Endothelial cell of umbilical vein (primary cell): ENCODE measurements around the gene CTSE. TPM values are rescaled to one million over a fixed set of nuclear protein-coding genes. Genes with fewer than 3 reads are reported as not detected.

Experiments used
- BruUV-seq: library from RNA; stranded (reverse); fragments of 400-500 nt; replicated peaks from 2 replicates; lab custom pipeline; 2021; lab: Mats Ljungman, UMichigan
- CTCF ChIA-PET: fragments of 300-600, 350-600 bp; sonication (Branson Sonifier 250); formaldehyde crosslinking; loops from one replicate; lab custom pipeline; 2021; ENCODE audit warnings: antibody characterized with exemption, inconsistent platforms; lab: Charles Lee
- POLR2A ChIA-PET: fragments of 300-600, 350-600 bp; sonication (Branson Sonifier 250); formaldehyde crosslinking; loops from one replicate; lab custom pipeline; 2021; ENCODE audit warnings: antibody characterized with exemption, inconsistent platforms; lab: Charles Lee
- DNase-seq: peaks from one replicate; pipeline ENCODE4 v3.0.0-alpha.2; 2011; ENCODE audit warnings: low read depth, low spot score
- FAIRE-seq: peaks from 2 replicates; lab custom pipeline; 2011; peaks lifted over from hg19 to GRCh38; lab: Jason Lieb, UNC
- H2AFZ ChIP-seq: 2 replicates; pipeline ENCODE4 v1.6.0; 2012; ENCODE audit warnings: low read depth, low read length, control low read depth, inconsistent platforms
- H3K27ac ChIP-seq: 2 replicates; pipeline ENCODE4 v1.5.1; 2011; ENCODE audit warnings: low read depth, mild to moderate bottlenecking, control low read depth, low read length, moderate library complexity; ENCODE audit not compliant: insufficient read depth
- H3K27me3 ChIP-seq, 2 experiments: 2 replicates each; pipeline versions ENCODE4 v1.6.0 to v1.6.1; 2011; ENCODE audit warnings: low read length in 2 of 2, mixed read lengths in 1 of 2; ENCODE audit not compliant: control insufficient read depth in 2 of 2, insufficient read depth in 2 of 2
- H3K36me3 ChIP-seq, 2 experiments: 2 replicates in 1 of 2; 3 replicates in 1 of 2; pipeline ENCODE4 v1.5.1; 2011; ENCODE audit warnings: low read length in 2 of 2, mild to moderate bottlenecking in 1 of 2, moderate library complexity in 1 of 2; ENCODE audit not compliant: control insufficient read depth in 2 of 2, insufficient read depth in 2 of 2; ENCODE audit errors: extremely low read depth in 1 of 2
- H3K4me1 ChIP-seq: 3 replicates; pipeline ENCODE4 v1.5.1; 2011; ENCODE audit warnings: mild to moderate bottlenecking, low read length; ENCODE audit not compliant: control insufficient read depth, insufficient read depth; ENCODE audit errors: extremely low read depth
- H3K4me2 ChIP-seq: 2 replicates; pipeline ENCODE4 v1.6.1; 2011; ENCODE audit warnings: low read length, control low read depth, mixed read lengths; ENCODE audit not compliant: insufficient read depth
- H3K4me3 ChIP-seq, 3 experiments: fragments of 200-600 bp in 1 of 3; sonication (generic), shearing (Covaris generic) in 1 of 3; replicated peaks in 1 of 3; 2 replicates each; pipeline ENCODE4 v1.5.1; 2011 to 2016; ENCODE audit warnings: control low read depth in 3 of 3, low read length in 3 of 3, mild to moderate bottlenecking in 2 of 3, inconsistent platforms in 1 of 3, low read depth in 1 of 3, moderate library complexity in 1 of 3; ENCODE audit not compliant: insufficient read depth in 1 of 3
- H3K79me2 ChIP-seq: 2 replicates; pipeline ENCODE4 v1.6.0; 2012; ENCODE audit warnings: low read length, inconsistent platforms; ENCODE audit not compliant: control insufficient read depth, insufficient read depth
- H3K9ac ChIP-seq: replicated peaks from 2 replicates; pipeline ENCODE3; 2011; ENCODE audit warnings: low read length, control low read depth; ENCODE audit not compliant: insufficient read depth; ENCODE audit errors: extremely low read depth
- H3K9me1 ChIP-seq: replicated peaks from 3 replicates; pipeline ENCODE4 v1.6.0; 2011; ENCODE audit warnings: mild to moderate bottlenecking, low read length; ENCODE audit not compliant: control insufficient read depth, insufficient read depth; ENCODE audit errors: extremely low read depth
- H3K9me3 ChIP-seq: replicated peaks from 2 replicates; pipeline ENCODE4 v1.5.1; 2012; ENCODE audit warnings: low read length, inconsistent platforms; ENCODE audit not compliant: control insufficient read depth, insufficient read depth
- H4K20me1 ChIP-seq: replicated peaks from 2 replicates; pipeline ENCODE3; 2011; ENCODE audit warnings: mild to moderate bottlenecking, low read length; ENCODE audit not compliant: control insufficient read depth, insufficient read depth; ENCODE audit errors: extremely low read depth
- GATA2 ChIP-seq: IDR thresholded peaks from 2 replicates; pipeline ENCODE4 v1.7.0; 2011; ENCODE audit warnings: low read depth, mild to moderate bottlenecking, moderate library complexity, mixed read lengths, low read length; ENCODE audit not compliant: insufficient read length, insufficient read depth
- POLR2AphosphoS5 ChIP-seq: IDR thresholded peaks from 2 replicates; pipeline ENCODE4 v1.6.1; 2012; ENCODE audit warnings: low read depth, mild to moderate bottlenecking, control low read depth, low read length, moderate library complexity; ENCODE audit not compliant: insufficient read depth
- dilution Hi-C: fragments of 300-500 bp; cut with MboI; formaldehyde crosslinking; loops from one replicate; pipeline ENCODE4 v1.15.0; 2019; ENCODE audit warnings: low sequenced_read_pairs; ENCODE audit not compliant: extremely low pct_ligation_motif_present
- intact Hi-C: fragments of 100-400 bp; cut with micrococcal nuclease; formaldehyde crosslinking; loops from one replicate; pipeline ENCODE4 v1.10.0; 2022
- polyA plus RNA-seq, 4 experiments: library from polyadenylated mRNA; depleted of rRNA in 3 of 4; stranded (reverse) in 3 of 4; unstranded in 1 of 4; fragments of >200 nt; gene quantifications; 2 replicates each; pipeline versions ENCODE4 v1.2.1 to v1.2.3, GENCODE V29; 2011 to 2012; ENCODE audit warnings: missing spikeins in 1 of 4
- total RNA-seq: library from RNA; stranded (reverse); gene quantifications from 2 replicates; pipeline ENCODE4 v1.2.3, GENCODE V29; 2021
- TF ChIP-seq, protein P1 (sequence below), 2 donors: IDR thresholded peaks; 1 replicate in 1 of 2; 2 replicates in 1 of 2; pipeline ENCODE4 v1.5.1; 2011; ENCODE audit warnings: low read length in 2 of 2, mild to moderate bottlenecking in 2 of 2, moderate library complexity in 2 of 2, control low read depth in 1 of 2, inconsistent platforms in 1 of 2, low read depth in 1 of 2; ENCODE audit not compliant: insufficient read depth in 1 of 2; ENCODE audit errors: extremely low read depth in 1 of 2
- TF ChIP-seq, protein P2 (sequence below): IDR thresholded peaks from 2 replicates; pipeline ENCODE4 v1.6.1; 2011; ENCODE audit not compliant: insufficient read depth, insufficient read length

CTSE gene
- total and polyA plus RNA-seq, 2 donors (not counting 3 experiments of a cell fraction or from before 2014, with no cell fraction given): 0.17 TPM; not detected in 1

DNA sequence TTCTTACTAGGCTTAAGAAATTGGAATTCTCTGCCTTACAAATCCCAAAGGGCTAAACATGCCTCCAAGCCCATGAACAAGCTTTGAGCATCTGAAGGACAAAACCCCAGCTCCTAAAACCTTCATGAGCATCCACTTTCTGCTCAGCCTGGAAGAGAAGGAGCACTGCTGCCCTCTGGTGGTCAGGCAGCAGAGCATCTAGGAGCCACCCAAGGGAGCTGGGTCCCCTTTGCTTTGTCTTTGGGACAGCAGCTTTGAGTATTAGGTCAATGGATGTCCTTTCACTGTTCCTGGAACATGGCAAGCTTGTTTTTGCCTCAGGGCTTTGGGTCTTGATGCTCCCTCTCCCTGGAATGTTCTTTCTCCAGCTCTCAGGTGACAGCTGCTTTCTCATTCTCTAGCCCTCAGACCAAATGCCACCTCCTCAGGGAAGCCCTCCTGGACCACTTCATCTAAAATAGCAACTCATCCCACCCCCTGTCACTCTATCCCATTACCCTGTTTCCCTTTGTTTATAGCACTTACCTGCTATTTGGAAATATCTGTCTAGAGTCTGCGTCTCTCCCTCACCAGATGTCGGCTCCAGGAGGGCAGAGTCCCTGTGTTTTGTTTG, 46.2 kb downstream of the CTSE start:
- no peak overlapping the region for H3K4me3 ChIP-seq
- H2AFZ ChIP-seq: no peak overlapping the region
- intact Hi-C loops (loop anchor here (1.0 kb wide), 3 partner anchors 58 to 318 kb away; no protein-coding TSS in a partner anchor), dilution Hi-C loops (loop anchor here (25.0 kb wide), 1 partner anchor 135 kb away; the partner anchor contains the start of gene AVPR1B)
- no peaks in the 10 kb centered on the region for H3K9me3 ChIP-seq
- H3K4me1 ChIP-seq: peaks cover 5% of the 10 kb centered on the region
- H3K9me1 ChIP-seq: no peaks in the 10 kb centered on the region
- no peak overlapping the region for H3K27ac ChIP-seq
- no peaks in the 10 kb centered on the region for H3K27me3 ChIP-seq
- TF ChIP-seq, protein P1, sequence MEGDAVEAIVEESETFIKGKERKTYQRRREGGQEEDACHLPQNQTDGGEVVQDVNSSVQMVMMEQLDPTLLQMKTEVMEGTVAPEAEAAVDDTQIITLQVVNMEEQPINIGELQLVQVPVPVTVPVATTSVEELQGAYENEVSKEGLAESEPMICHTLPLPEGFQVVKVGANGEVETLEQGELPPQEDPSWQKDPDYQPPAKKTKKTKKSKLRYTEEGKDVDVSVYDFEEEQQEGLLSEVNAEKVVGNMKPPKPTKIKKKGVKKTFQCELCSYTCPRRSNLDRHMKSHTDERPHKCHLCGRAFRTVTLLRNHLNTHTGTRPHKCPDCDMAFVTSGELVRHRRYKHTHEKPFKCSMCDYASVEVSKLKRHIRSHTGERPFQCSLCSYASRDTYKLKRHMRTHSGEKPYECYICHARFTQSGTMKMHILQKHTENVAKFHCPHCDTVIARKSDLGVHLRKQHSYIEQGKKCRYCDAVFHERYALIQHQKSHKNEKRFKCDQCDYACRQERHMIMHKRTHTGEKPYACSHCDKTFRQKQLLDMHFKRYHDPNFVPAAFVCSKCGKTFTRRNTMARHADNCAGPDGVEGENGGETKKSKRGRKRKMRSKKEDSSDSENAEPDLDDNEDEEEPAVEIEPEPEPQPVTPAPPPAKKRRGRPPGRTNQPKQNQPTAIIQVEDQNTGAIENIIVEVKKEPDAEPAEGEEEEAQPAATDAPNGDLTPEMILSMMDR (IDR thresholded peaks at IDR 0.05; ENCODE audit: extremely low read depth in 1 of 2, insufficient read depth in 1 of 2, low read depth in 1 of 2, low read length in 2 of 2): peak; percentile 91 to 98
- TF ChIP-seq GATA2 (no peak), POLR2AphosphoS5 (no peak)
- TF ChIP-seq, protein P2, sequence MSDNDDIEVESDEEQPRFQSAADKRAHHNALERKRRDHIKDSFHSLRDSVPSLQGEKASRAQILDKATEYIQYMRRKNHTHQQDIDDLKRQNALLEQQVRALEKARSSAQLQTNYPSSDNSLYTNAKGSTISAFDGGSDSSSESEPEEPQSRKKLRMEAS: no peak
- BruUV-seq: no TSS peak
- no peak overlapping the region for H3K9ac ChIP-seq
- DNase-seq: peak; percentile 68
- H3K79me2 ChIP-seq: no peaks in the 10 kb centered on the region
- no peak overlapping the region for H3K4me2 ChIP-seq
- POLR2A ChIA-PET: interaction anchor here (0.9 to 1.0 kb wide), 2 partner anchors 57 to 59 kb away, joined by 4 to 7 read pairs; no protein-coding TSS in a partner anchor
- no peaks in the 10 kb centered on the region for H3K36me3 ChIP-seq
- no peak for FAIRE-seq
- no peaks in the 10 kb centered on the region for H4K20me1 ChIP-seq
- CTCF ChIA-PET: interaction anchor here (0.6 to 12.0 kb wide), 89 partner anchors 9 to 448 kb away, joined by 3 to 1606 read pairs (median 5); partner anchors contain the start of genes PM20D1, RAB29, RAB7B and SLC26A9
